ENCODE measurements around the gene FASLG.
"Not testable (repeated sequence)": the region's sequence is repeated elsewhere in the genome, so short reads cannot be mapped to it uniquely, and the experiment has no call there.

The FASLG gene

GRCh38 chr1:172679000-172679772, 20.3 kb downstream of the FASLG start:
- DNase-seq (ENCODE audit: extremely low read depth in 1 of 2, low read depth in 1 of 2) = no peak

DNA sequence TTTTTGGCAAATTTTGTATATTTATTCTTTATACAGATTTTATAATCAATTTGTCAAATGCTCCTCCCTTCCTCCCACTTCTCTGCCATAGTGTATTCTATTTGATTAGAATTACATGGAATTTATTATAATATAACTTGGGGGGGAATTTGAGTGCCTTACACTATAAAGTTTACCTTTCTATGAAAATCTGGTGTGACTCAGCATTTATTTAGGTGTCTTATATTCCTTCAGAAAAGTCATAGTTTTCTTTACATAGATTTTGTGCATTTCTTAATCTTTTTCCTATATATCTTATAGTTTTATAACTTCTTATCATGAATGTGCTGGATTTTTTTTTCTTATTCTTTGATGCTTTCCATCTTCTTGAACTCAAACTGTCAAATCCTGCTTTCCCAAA, 21.3 kb downstream of the FASLG start:
- no peak for DNase-seq (ENCODE audit: extremely low read depth in 1 of 2, low read depth in 1 of 2)

- no peak for DNase-seq (ENCODE audit: extremely low read depth in 1 of 2, low read depth in 1 of 2)
Measured at GRCh38 chr1:172680733-172681275, 21.9 kb downstream of the FASLG start.

GRCh38 chr1:172682812-172683211, 23.9 kb downstream of the FASLG start:
- DNase-seq (ENCODE audit: extremely low read depth in 1 of 2, low read depth in 1 of 2) = no peak

- DNase-seq (ENCODE audit: extremely low read depth in 1 of 2, low read depth in 1 of 2) = no peak
Measured at GRCh38 chr1:172686143-172686542, 27.2 kb downstream of the FASLG start.

DNA sequence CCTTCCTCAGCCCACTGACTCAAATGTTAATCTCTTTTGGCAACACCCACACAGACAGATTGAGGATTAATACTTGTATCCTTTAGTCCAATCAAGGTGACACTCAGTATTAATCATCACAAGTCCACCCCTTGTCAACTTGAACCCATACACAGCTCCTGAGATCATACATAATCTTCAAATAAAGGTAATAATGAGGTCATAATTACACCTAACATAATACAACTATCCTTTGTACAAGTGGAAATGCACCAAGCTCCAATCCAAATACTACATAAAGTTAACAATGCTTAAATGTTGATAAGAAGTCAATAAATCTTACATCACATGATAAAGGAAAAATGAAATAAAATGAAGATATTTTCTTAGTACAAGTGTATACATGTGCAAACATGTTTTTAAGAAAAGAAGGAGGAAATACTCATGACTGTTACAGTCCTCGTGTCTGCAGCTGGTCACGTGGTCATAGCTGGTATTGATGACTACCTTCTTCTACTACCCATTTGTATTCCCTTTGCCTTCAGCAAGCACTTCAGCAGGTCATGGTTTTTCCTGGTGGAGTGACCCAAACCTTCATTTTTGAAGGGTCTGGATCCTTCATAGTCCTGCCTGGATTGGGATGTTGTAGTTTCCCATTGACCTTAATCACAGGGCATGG, 29.7 kb downstream of the FASLG start:
- not testable (repeated sequence) for DNase-seq (ENCODE audit: extremely low read depth in 1 of 2, low read depth in 1 of 2)

GRCh38 chr1:172690925-172691324, 32.0 kb downstream of the FASLG start:
- DNase-seq (ENCODE audit: extremely low read depth in 1 of 2, low read depth in 1 of 2) = not testable (repeated sequence)

GRCh38 chr1:172697534-172698002, 38.7 kb downstream of the FASLG start:
- no peak for DNase-seq (ENCODE audit: extremely low read depth in 1 of 2, low read depth in 1 of 2)

DNA sequence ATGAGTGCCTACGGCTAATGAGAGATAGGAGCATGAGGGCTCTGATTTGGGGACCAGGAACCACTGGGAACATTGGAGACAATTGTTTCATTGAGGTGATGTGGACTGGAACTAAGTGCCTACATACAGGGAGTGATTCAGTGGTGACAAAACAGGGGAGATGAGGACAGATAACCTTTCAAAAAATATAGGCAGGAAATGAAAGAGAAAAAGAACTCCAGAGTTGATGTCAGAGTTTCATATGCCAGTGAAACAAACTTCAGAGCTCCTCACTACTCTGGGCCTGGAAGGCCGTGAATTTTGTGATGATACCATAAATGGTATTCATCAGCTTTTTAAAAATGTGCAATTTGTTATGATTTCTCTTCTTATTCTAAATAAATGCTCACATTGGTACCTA, 39.3 kb downstream of the FASLG start:
- DNase-seq (ENCODE audit: extremely low read depth in 1 of 2, low read depth in 1 of 2) = no peak

- DNase-seq (ENCODE audit: extremely low read depth in 1 of 2, low read depth in 1 of 2) = peak; percentile 47 to 78
Measured at GRCh38 chr1:172699111-172699510, 40.2 kb downstream of the FASLG start.

DNA sequence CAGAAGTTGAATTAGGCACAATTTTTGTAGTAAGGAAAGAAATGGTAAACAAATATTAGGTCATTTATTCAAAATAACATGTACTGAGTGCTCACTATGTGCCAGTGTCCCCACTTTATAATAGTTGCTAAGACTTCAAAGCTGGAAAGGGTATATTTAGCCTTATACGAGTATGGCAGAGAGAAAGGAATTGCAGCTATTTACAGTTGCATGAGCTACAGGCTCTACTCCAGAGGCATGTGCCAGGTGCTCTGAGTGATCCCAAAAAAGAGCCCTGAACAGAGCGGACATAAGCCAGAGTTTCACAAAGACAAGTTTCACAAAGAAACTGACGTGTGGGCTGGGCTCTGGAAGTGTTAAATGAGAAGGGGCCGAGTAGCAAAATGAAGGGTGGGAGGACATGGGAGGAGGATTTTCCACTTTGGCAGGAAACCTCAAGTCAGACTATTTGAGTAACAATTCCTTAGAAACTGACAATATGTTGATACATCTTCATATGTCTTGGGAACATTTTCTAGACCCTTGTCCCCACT, 40.9 kb downstream of the FASLG start:
- no peak for DNase-seq (ENCODE audit: extremely low read depth in 1 of 2, low read depth in 1 of 2)

DNA sequence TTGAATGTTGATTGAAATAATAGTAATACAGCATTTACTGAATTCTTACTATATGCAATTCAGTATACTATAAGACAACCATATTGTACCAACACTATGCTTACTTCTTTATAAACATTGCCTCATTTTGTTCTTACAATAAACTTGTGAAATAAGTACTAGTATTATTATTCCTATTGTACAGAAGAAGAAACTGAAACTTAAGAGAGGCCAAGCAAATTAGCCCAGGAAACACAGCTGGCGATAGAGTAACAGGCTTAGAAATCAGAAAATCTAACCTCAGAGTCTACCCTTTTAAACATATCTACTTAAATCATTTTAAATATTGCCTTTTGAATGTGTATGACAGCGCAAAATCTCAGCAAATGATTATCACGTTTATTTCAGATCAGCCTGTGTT, 41.7 kb downstream of the FASLG start:
- DNase-seq (ENCODE audit: extremely low read depth in 1 of 2, low read depth in 1 of 2) = no peak

- DNase-seq (ENCODE audit: extremely low read depth in 1 of 2, low read depth in 1 of 2) = no peak
Measured at GRCh38 chr1:172704001-172704400, 45.1 kb downstream of the FASLG start.

GRCh38 chr1:172704420-172705210, 45.7 kb downstream of the FASLG start:
- DNase-seq (ENCODE audit: extremely low read depth in 1 of 2, low read depth in 1 of 2) = no peak

DNA sequence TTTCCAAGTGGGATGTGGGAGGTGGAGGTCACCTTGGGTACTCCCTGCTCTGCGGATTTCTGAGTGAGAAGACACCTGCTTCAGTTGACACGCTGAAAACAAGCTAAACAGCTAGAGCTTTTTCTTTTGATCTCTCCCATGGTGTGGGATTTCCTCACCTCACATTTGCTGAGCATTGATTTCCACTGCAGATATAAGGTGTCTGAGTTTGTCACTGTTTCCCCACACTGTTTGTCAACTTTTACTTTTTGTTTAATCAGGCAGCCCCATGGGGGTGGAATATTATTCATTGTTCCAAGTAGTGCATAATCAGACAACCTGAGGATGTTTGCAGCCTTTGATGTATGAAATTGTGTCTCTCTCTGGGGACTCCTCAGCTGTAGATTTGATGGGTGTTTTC, 49.5 kb downstream of the FASLG start:
- DNase-seq (ENCODE audit: extremely low read depth in 1 of 2, low read depth in 1 of 2) = no peak

- DNase-seq (ENCODE audit: extremely low read depth in 1 of 2, low read depth in 1 of 2) = no peak
Measured at GRCh38 chr1:172711558-172711957, 52.7 kb downstream of the FASLG start.

- DNase-seq (ENCODE audit: extremely low read depth in 1 of 2, low read depth in 1 of 2) = no peak
Measured at GRCh38 chr1:172713466-172713865, 54.6 kb downstream of the FASLG start.
